ENCODE measurements around the gene UCHL3.

The UCHL3 gene

GRCh38 chr13:75612354-75612753 is 62.8 kb downstream of the UCHL3 start:
- Histone ChIP-seq H3K36me3 (no peaks in the 10 kb centered on the region), H3K4me1 (ENCODE audit: control insufficient read depth in 1 of 2, insufficient read depth in 1 of 2, low read depth in 1 of 2, low read length in 1 of 2) (no peaks in the 10 kb centered on the region), H3K9me3 (no peaks in the 10 kb centered on the region), H3K27me3 (no peaks in the 10 kb centered on the region), H3K4me3 (ENCODE audit: low read depth in 1 of 2, low read length in 1 of 2) (no peak overlapping the region), H3K27ac (no peak overlapping the region)
- no peak for TF ChIP-seq CTCF (IDR thresholded peaks at IDR 0.05)

- H3K27me3 ChIP-seq: no peaks in the 10 kb centered on the region
- no peaks in the 10 kb centered on the region for H3K36me3 ChIP-seq
- no peak for TF ChIP-seq CTCF (IDR thresholded peaks at IDR 0.05)
- no peak overlapping the region for H3K4me3 ChIP-seq (ENCODE audit: low read depth in 1 of 2, low read length in 1 of 2)
- H3K4me1 ChIP-seq (ENCODE audit: control insufficient read depth in 1 of 2, insufficient read depth in 1 of 2, low read depth in 1 of 2, low read length in 1 of 2): no peaks in the 10 kb centered on the region
- H3K27ac ChIP-seq: no peak overlapping the region
- no peaks in the 10 kb centered on the region for H3K9me3 ChIP-seq
These were observed 67.6 kb downstream of the UCHL3 start for GRCh38 chr13:75617230-75617629.

GRCh38 chr13:75618308-75618707 is 68.7 kb downstream of the UCHL3 start:
- no peaks in the 10 kb centered on the region for H3K9me3 ChIP-seq
- no peaks in the 10 kb centered on the region for H3K4me1 ChIP-seq (ENCODE audit: control insufficient read depth in 1 of 2, insufficient read depth in 1 of 2, low read depth in 1 of 2, low read length in 1 of 2)
- H3K27ac ChIP-seq: no peak overlapping the region
- no peak for TF ChIP-seq CTCF (IDR thresholded peaks at IDR 0.05)
- no peaks in the 10 kb centered on the region for H3K36me3 ChIP-seq
- H3K4me3 ChIP-seq (ENCODE audit: low read depth in 1 of 2, low read length in 1 of 2): no peak overlapping the region
- no peaks in the 10 kb centered on the region for H3K27me3 ChIP-seq

- TF ChIP-seq CTCF (IDR thresholded peaks at IDR 0.05): no peak
- Histone ChIP-seq H3K27ac (no peak overlapping the region), H3K4me3 (ENCODE audit: low read depth in 1 of 2, low read length in 1 of 2) (no peak overlapping the region)
These were observed 70.4 kb downstream of the UCHL3 start for GRCh38 chr13:75620020-75620419.

GRCh38 chr13:75621147-75621546 is 71.6 kb downstream of the UCHL3 start:
- no peak overlapping the region for H3K27ac ChIP-seq
- H3K36me3 ChIP-seq: no peaks in the 10 kb centered on the region
- H3K27me3 ChIP-seq: no peaks in the 10 kb centered on the region
- H3K9me3 ChIP-seq: no peaks in the 10 kb centered on the region
- H3K4me1 ChIP-seq (ENCODE audit: control insufficient read depth in 1 of 2, insufficient read depth in 1 of 2, low read depth in 1 of 2, low read length in 1 of 2): no peaks in the 10 kb centered on the region
- H3K4me3 ChIP-seq (ENCODE audit: low read depth in 1 of 2, low read length in 1 of 2): no peak overlapping the region
- TF ChIP-seq CTCF (IDR thresholded peaks at IDR 0.05): no peak

More at GRCh38 chr13:75620020-75620419, 70.4 kb downstream of the UCHL3 start:
- H3K9me3 ChIP-seq: no peaks in the 10 kb centered on the region
- H3K4me1 ChIP-seq (ENCODE audit: control insufficient read depth in 1 of 2, insufficient read depth in 1 of 2, low read depth in 1 of 2, low read length in 1 of 2): no peaks in the 10 kb centered on the region
- H3K36me3 ChIP-seq: no peaks in the 10 kb centered on the region
- no peaks in the 10 kb centered on the region for H3K27me3 ChIP-seq

- TF ChIP-seq CTCF (IDR thresholded peaks at IDR 0.05): no peak
- Histone ChIP-seq H3K27me3 (peaks cover 8% of the 10 kb centered on the region), H3K4me1 (ENCODE audit: control insufficient read depth in 1 of 2, insufficient read depth in 1 of 2, low read depth in 1 of 2, low read length in 1 of 2) (no peaks in the 10 kb centered on the region), H3K27ac (no peak overlapping the region), H3K4me3 (ENCODE audit: low read depth in 1 of 2, low read length in 1 of 2) (no peak overlapping the region), H3K36me3 (no peaks in the 10 kb centered on the region), H3K9me3 (no peaks in the 10 kb centered on the region)
These were observed 79.2 kb downstream of the UCHL3 start for GRCh38 chr13:75628801-75629200.
